ENCODE data around the gene GSTM3.
"Not testable (repeated sequence)": the region's sequence is repeated elsewhere in the genome, so short reads cannot be mapped to it uniquely, and the experiment has no call there.

DNA sequence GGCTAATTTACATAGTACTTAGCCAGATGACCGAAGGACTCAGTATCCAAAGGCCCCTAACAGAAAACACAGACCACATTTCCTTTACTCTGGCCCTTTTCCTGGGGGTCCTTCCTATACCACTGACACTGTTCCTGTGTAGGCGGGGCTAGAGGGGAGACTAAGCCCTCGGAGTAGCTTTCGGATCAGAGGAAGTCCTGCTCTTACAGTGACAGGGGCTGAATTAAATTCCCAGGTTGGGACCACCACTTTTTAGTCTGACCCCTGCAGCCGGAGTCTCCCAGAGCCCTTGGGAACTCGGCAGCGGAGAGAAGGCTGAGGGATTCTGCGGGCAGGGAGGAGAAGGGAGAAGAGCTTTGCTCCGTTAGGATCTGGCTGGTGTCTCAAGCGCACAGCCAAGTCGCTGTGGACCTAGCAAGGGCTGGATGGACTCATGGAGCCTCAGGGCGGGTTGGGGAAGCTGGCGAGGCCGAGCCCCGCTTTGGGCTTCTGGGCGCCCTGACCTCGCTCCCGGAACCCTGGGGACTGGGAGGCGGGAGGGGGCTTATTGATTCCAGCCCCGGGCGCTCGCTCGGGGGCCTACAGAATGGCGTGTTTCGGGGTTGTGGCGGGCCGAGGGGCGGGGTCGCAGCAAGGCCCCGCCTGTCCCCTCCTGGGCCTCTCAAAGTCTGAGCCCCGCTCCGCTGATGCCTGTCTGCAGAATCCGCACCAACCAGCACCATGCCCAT is 29.1 kb downstream of the GSTM3 start, which contains the start of gene GSTM5:
- TF ChIP-seq GATA2, GATA3 (IDR thresholded peaks at IDR 0.05; ENCODE audit: low read depth, low read length): not testable (repeated sequence)
